ENCODE measurements around the gene CPNE1. TPM values are rescaled to one million over a fixed set of nuclear protein-coding genes. Genes with fewer than 3 reads are reported as not detected.

Gene CPNE1
- total RNA-seq, 1 experiment from 2014 or later, result 155 TPM

GRCh38 chr20:35644806-35645205 lies 19.9 kb downstream of the CPNE1 start:
- Histone ChIP-seq H3K27ac (ENCODE audit: insufficient read length, low read depth, low read length) (no peak overlapping the region), H4K8ac (replicated peaks; ENCODE audit: insufficient read length, low read depth, low read length) (no peak overlapping the region), H3K27me3 (ENCODE audit: insufficient read depth, low read length) (no peaks in the 10 kb centered on the region), H2BK20ac (ENCODE audit: low read depth, low read length, poor library complexity, severe bottlenecking) (no peak overlapping the region), H4K20me1 (ENCODE audit: control insufficient read depth, insufficient read depth, insufficient read length) (no peaks in the 10 kb centered on the region), H3K79me1 (ENCODE audit: insufficient read depth, low read depth, low read length, poor library complexity, severe bottlenecking) (peaks cover 9% of the 10 kb centered on the region), H2BK120ac (ENCODE audit: low read depth, low read length, poor library complexity, severe bottlenecking) (no peak overlapping the region), H3K23ac (ENCODE audit: insufficient read length, low read depth, low read length) (no peak overlapping the region), H2BK5ac (ENCODE audit: insufficient read length, low read length) (no peak overlapping the region), H3K9me3 (ENCODE audit: control insufficient read depth, low read depth, low read length) (no peaks in the 10 kb centered on the region), H3K23me2 (ENCODE audit: insufficient read length, low read depth, low read length, poor library complexity, severe bottlenecking) (no peaks in the 10 kb centered on the region), H3T11ph (ENCODE audit: low read length) (no peak overlapping the region), H2BK12ac (ENCODE audit: insufficient read length, low read depth, low read length) (no peak overlapping the region), H3K79me2 (ENCODE audit: insufficient read depth, low read length) (peaks cover 10% of the 10 kb centered on the region; the same call in 1 of the 2 replicates), H2BK15ac (ENCODE audit: low read depth, low read length) (no peak overlapping the region), H3K56ac (ENCODE audit: insufficient read length, low read depth, low read length) (no peak overlapping the region), H4K5ac (ENCODE audit: insufficient read length, low read depth, low read length) (no peak overlapping the region), H3K14ac (ENCODE audit: insufficient read depth, low read length) (no peak overlapping the region), H3K9ac (ENCODE audit: extremely low read depth, insufficient read length, low read length) (no peak overlapping the region), H3K4me1 (ENCODE audit: insufficient read depth, low read length) (no peaks in the 10 kb centered on the region), H3K4me2 (ENCODE audit: insufficient read depth, insufficient read length, low read length) (no peak overlapping the region), H2AFZ (ENCODE audit: low read length) (no peak overlapping the region), H3K18ac (ENCODE audit: insufficient read length, low read depth, low read length) (no peak overlapping the region), H4K91ac (ENCODE audit: insufficient read length, low read depth, low read length) (no peak overlapping the region), H3K4ac (ENCODE audit: low read depth, low read length) (no peak overlapping the region), H2AK5ac (ENCODE audit: insufficient read length, low read length) (no peak overlapping the region)
- no peak for TF ChIP-seq CTCF (conservative IDR thresholded peaks at IDR 0.05)
- WGBS (ENCODE audit: extremely low coverage, insufficient read length, low lambda C conversion rate), result no CpG with 5 or more reads among the region's 2 CpGs
- no peaks in the 10 kb centered on the region; the same call in 1 of the 2 replicates for H3K27me3 Mint-ChIP-seq (ENCODE audit: low read depth)
- H3K4me1 Mint-ChIP-seq, result peaks cover 37 to 43% of the 10 kb centered on the region in 2 experiments
- H3K36me3 Mint-ChIP-seq (ENCODE audit: insufficient read depth in 1 of 3, low read depth in 3 of 3), result peaks cover 1 to 16% (median 8%) of the 10 kb centered on the region in 3 experiments; a peak in 4 of 7 replicates
- DNase-seq, result no peak
- H3K9me3 Mint-ChIP-seq, result no peaks in the 10 kb centered on the region
- peak overlapping the region in 1 of 3 experiments; percentile 86; a peak in 2 of 7 replicates for H3K27ac Mint-ChIP-seq
- H3K4me3 Mint-ChIP-seq, result no peak overlapping the region

All from H9 (cell line).